HepG2 (cell line): ENCODE data around the gene PKD2L2. TPM values are rescaled to one million over a fixed set of nuclear protein-coding genes. Genes with fewer than 3 reads are reported as not detected.

Experiments used
- ATAC-seq: fragments of 200-7000 bp; cut with Tn5 transposase; 3 replicates; pipeline ENCODE4 v1.9.1; 2020; ENCODE audit warnings: mild to moderate bottlenecking, moderate library complexity
- BruUV-seq: library from RNA; stranded (reverse); fragments of 400-500 nt; replicated peaks from 2 replicates; lab custom pipeline; 2021; lab: Mats Ljungman, UMichigan
- CTCF ChIA-PET: fragments of 300-600 bp; formaldehyde crosslinking; extraction: SDS; loops from one replicate; lab custom pipeline; 2021; ENCODE audit warnings: low total read pairs, inconsistent platforms, low intra/inter-chr PET ratio; lab: Yijun Ruan, JAX
- POLR2A ChIA-PET: fragments of 350-600 bp; sonication (Branson Sonifier 250); formaldehyde crosslinking; loops from one replicate; lab custom pipeline; 2020; ENCODE audit warnings: antibody characterized with exemption, inconsistent platforms; lab: Yijun Ruan, JAX
- DNase-seq: peaks from one replicate; pipeline ENCODE4 v3.0.0-alpha.2; 2015; ENCODE audit warnings: low spot score
- FAIRE-seq: peaks from 3 replicates; lab custom pipeline; 2011; peaks lifted over from hg19 to GRCh38; lab: Jason Lieb, UNC
- H2AFZ ChIP-seq: one replicate; pipeline ENCODE4 v1.6.1; 2011; ENCODE audit warnings: low read length, inconsistent platforms
- H3K27ac ChIP-seq: fragments of 300-600 bp; 3 replicates; pipeline ENCODE4 v1.8.0; 2011; ENCODE audit warnings: mixed run types, mild to moderate bottlenecking, mixed read lengths, low read length, inconsistent platforms; ENCODE audit not compliant: insufficient read depth; ENCODE audit errors: extremely low read length
- H3K27me3 ChIP-seq, 2 experiments: fragments of 200-600 bp in 1 of 2; 2 replicates in 1 of 2; 3 replicates in 1 of 2; pipeline versions ENCODE4 v1.6.0 to v1.8.0; 2011; ENCODE audit warnings: low read length in 2 of 2, mild to moderate bottlenecking in 2 of 2, moderate library complexity in 2 of 2, inconsistent platforms in 1 of 2; ENCODE audit not compliant: insufficient read depth in 2 of 2, control insufficient read depth in 1 of 2
- H3K36me3 ChIP-seq, 2 experiments: fragments of 200-600 bp in 1 of 2; replicated peaks in 1 of 2; 2 replicates in 1 of 2; 3 replicates in 1 of 2; pipeline versions ENCODE4 v1.5.1 to v1.8.0; 2011; ENCODE audit warnings: low read length in 2 of 2, inconsistent platforms in 1 of 2; ENCODE audit not compliant: insufficient read depth in 2 of 2, control insufficient read depth in 1 of 2
- H3K4me1 ChIP-seq: 2 replicates; pipeline ENCODE4 v1.5.1; 2012; ENCODE audit warnings: low read length, inconsistent platforms; ENCODE audit not compliant: insufficient read depth
- H3K4me2 ChIP-seq: 2 replicates; pipeline ENCODE4 v1.6.0; 2011; ENCODE audit warnings: low read depth, low read length, inconsistent platforms
- H3K4me3 ChIP-seq, 3 experiments: fragments of 200-600 bp in 1 of 3; sonication (generic), shearing (Covaris generic) in 1 of 3; replicated peaks in 1 of 3; 2 replicates each; pipeline ENCODE4 v1.5.1; 2011 to 2016; ENCODE audit warnings: low read length in 3 of 3, inconsistent platforms in 2 of 3, low read depth in 2 of 3, mild to moderate bottlenecking in 2 of 3, control low read depth in 1 of 3, mixed read lengths in 1 of 3; ENCODE audit not compliant: insufficient read depth in 1 of 3
- H3K79me2 ChIP-seq: one replicate; pipeline ENCODE4 v1.6.1; 2011; ENCODE audit warnings: low read length, inconsistent platforms; ENCODE audit not compliant: insufficient read depth
- H3K9ac ChIP-seq: 2 replicates; pipeline ENCODE4 v1.6.0; 2011; ENCODE audit warnings: mild to moderate bottlenecking, low read depth, low read length, inconsistent platforms; ENCODE audit not compliant: insufficient read depth
- H3K9me3 ChIP-seq: 2 replicates; pipeline ENCODE4 v1.5.1; 2012; ENCODE audit warnings: mild to moderate bottlenecking, low read length
- H4K20me1 ChIP-seq: 2 replicates; pipeline ENCODE4 v1.6.0; 2011; ENCODE audit warnings: inconsistent platforms, mild to moderate bottlenecking, low read length, moderate library complexity; ENCODE audit not compliant: insufficient read depth
- BHLHE40 ChIP-seq: IDR thresholded peaks from 2 replicates; pipeline ENCODE4 v1.6.1; 2011; ENCODE audit warnings: low read length, improper control_type of control experiment
- ZFP37 ChIP-seq: sonication (generic); formaldehyde crosslinking; IDR thresholded peaks from 2 replicates; pipeline ENCODE4 v1.4.0; 2020; ENCODE audit warnings: missing genetic modification reagents, borderline replicate concordance
- ZNF598 ChIP-seq: sonication (generic); formaldehyde crosslinking; IDR thresholded peaks from 2 replicates; pipeline ENCODE4 v1.5.1; 2020; ENCODE audit warnings: mild to moderate bottlenecking, missing genetic modification reagents, borderline replicate concordance
- WGBS: methylation state at CpG from one replicate; pipeline ENCODE4 v1.1.6; 2017; ENCODE audit warnings: low lambda C conversion rate; 5-methylcytosine and 5-hydroxymethylcytosine counted together
- in situ Hi-C: cut with HindIII; loops from 2 replicates; pipeline ENCODE4 v1.10.0; 2017; ENCODE audit warnings: low pct_unique_long_range_greater_than_20kb; ENCODE audit not compliant: extremely low pct_ligation_motif_present
- intact Hi-C: fragments of 100-400 bp; cut with micrococcal nuclease; formaldehyde crosslinking; loops from one replicate; pipeline ENCODE4 v1.10.0; 2022; ENCODE audit not compliant: unreplicated experiment
- polyA plus RNA-seq, 8 experiments: library from polyadenylated mRNA; depleted of rRNA in 3 of 8; stranded (reverse) in 7 of 8; unstranded in 1 of 8; fragments of >200 nt; fragmentation: Illumina TruSeq in 4 of 8; extraction: Trizol in 4 of 8; gene quantifications; 2 replicates each; pipeline versions ENCODE4 v1.2.1 to v1.2.3, GENCODE V29; 2011 to 2016; ENCODE audit warnings: low read depth in 4 of 8, missing spikeins in 1 of 8, mixed read lengths in 1 of 8; ENCODE audit not compliant: insufficient read depth in 1 of 8
- total RNA-seq, 5 experiments: library from RNA; depleted of rRNA; stranded (reverse); fragments of >200 nt; fragmentation: Illumina TruSeq; extraction: Trizol; gene quantifications; 2 replicates each; pipeline ENCODE4 v1.2.3, GENCODE V29; 2016; ENCODE audit warnings: low read depth in 1 of 5
- TF ChIP-seq, protein P1 (sequence below): sonication (generic); formaldehyde crosslinking; IDR thresholded peaks from 2 replicates; pipeline ENCODE4 v1.4.0; 2020; ENCODE audit warnings: missing genetic modification reagents
- TF ChIP-seq, protein P2 (sequence below): sonication (generic); formaldehyde crosslinking; IDR thresholded peaks from 2 replicates; pipeline ENCODE4 v1.8.0; 2022; ENCODE audit warnings: missing genetic modification reagents, mild to moderate bottlenecking, inconsistent platforms, borderline replicate concordance

Gene PKD2L2
- total and polyA plus RNA-seq, 2 of the 13 experiments (the other 11 are each of a cell fraction or from before 2014, with no cell fraction given), result not detected

DNA sequence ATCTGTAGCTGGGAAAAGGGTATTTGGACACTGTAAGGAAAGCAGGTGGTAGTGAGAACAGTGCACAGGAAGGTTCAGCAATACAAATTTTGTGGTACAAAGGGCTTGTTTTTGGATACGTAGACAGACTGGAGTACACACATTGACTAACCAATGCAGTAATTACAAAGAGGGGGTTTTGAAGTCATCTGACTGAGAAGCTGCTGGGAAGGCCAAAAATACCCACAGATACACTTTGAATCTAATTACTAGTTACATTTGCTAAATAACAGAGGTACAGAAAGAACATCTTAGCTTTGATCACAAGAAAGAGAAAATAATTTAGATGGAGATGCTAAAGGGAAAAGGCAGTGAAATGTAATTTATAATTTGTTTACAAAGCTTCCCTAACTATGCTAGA lies 45.9 kb downstream of the PKD2L2 start:
- POLR2A ChIA-PET, result no interaction called here
- H3K4me2 ChIP-seq, result no peak overlapping the region
- H3K4me1 ChIP-seq, result 0 out of 2 replicates have a peak, but pooled peaks cover 5% of the 10 kb centered on the region
- intact Hi-C loops (no loop called here), in situ Hi-C loops (no loop called here)
- peaks cover 8 to 18% of the 10 kb centered on the region in 2 experiments for H3K36me3 ChIP-seq
- H3K9me3 ChIP-seq, result no peaks in the 10 kb centered on the region
- DNase-seq (no peak), ATAC-seq (no peak; the same call in 1 of the 3 replicates), FAIRE-seq (no peak)
- no peaks in the 10 kb centered on the region for H3K79me2 ChIP-seq
- no peak overlapping the region for H3K4me3 ChIP-seq
- 67% methylated on average over 1 of the region's 1 CpG for WGBS
- H4K20me1 ChIP-seq, result no peaks in the 10 kb centered on the region
- no peak overlapping the region for H3K9ac ChIP-seq
- BruUV-seq, result no TSS peak
- H3K27ac ChIP-seq, result no peak overlapping the region
- CTCF ChIA-PET, result no interaction called here
- no peak overlapping the region for H2AFZ ChIP-seq
- no peaks in the 10 kb centered on the region for H3K27me3 ChIP-seq
- TF ChIP-seq ZFP37 (CRISPR knock-in tag), result no peak
- no peak for TF ChIP-seq ZNF598 (CRISPR knock-in tag)
- TF ChIP-seq, protein P1, sequence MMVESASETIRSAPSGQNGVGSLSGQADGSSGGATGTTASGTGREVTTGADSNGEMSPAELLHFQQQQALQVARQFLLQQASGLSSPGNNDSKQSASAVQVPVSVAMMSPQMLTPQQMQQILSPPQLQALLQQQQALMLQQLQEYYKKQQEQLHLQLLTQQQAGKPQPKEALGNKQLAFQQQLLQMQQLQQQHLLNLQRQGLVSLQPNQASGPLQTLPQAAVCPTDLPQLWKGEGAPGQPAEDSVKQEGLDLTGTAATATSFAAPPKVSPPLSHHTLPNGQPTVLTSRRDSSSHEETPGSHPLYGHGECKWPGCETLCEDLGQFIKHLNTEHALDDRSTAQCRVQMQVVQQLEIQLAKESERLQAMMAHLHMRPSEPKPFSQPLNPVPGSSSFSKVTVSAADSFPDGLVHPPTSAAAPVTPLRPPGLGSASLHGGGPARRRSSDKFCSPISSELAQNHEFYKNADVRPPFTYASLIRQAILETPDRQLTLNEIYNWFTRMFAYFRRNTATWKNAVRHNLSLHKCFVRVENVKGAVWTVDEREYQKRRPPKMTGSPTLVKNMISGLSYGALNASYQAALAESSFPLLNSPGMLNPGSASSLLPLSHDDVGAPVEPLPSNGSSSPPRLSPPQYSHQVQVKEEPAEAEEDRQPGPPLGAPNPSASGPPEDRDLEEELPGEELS (CRISPR knock-in tag), result no peak
- no peak for TF ChIP-seq BHLHE40
- TF ChIP-seq, protein P2, sequence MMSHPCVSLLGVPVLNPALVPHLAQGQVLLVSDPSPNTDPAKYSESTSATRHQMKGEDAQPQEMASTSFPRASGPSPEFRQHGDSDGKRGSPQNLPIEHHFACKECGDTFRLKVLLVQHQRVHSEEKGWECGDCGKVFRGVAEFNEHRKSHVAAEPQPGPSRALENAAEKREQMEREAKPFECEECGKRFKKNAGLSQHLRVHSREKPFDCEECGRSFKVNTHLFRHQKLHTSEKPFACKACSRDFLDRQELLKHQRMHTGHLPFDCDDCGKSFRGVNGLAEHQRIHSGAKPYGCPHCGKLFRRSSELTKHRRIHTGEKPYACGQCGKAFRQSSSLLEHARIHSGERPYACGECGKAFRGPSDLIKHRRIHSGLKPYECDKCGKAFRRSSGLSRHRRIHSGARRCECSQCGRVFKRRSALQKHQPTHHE (CRISPR knock-in tag), result no peak
